HepG2 (cell line): ENCODE results near the gene RASGRP4. TPM values are rescaled to one million over a fixed set of nuclear protein-coding genes. Genes with fewer than 3 reads are reported as not detected.
A peak's percentile ranks its signal among the peaks of the same experiment; 100 is the strongest.

Experiments
- ATAC-seq: fragments of 200-7000 bp; cut with Tn5 transposase; 3 replicates; pipeline ENCODE4 v1.9.1; 2020; ENCODE audit warnings: mild to moderate bottlenecking, moderate library complexity
- BruUV-seq: library from RNA; stranded (reverse); fragments of 400-500 nt; replicated peaks from 2 replicates; lab custom pipeline; 2021; lab: Mats Ljungman, UMichigan
- CTCF ChIA-PET: fragments of 300-600 bp; formaldehyde crosslinking; extraction: SDS; loops from one replicate; lab custom pipeline; 2021; ENCODE audit warnings: low total read pairs, inconsistent platforms, low intra/inter-chr PET ratio; lab: Yijun Ruan, JAX
- POLR2A ChIA-PET: fragments of 350-600 bp; sonication (Branson Sonifier 250); formaldehyde crosslinking; loops from one replicate; lab custom pipeline; 2020; ENCODE audit warnings: antibody characterized with exemption, inconsistent platforms; lab: Yijun Ruan, JAX
- DNase-seq: peaks from one replicate; pipeline ENCODE4 v3.0.0-alpha.2; 2015; ENCODE audit warnings: low spot score
- FAIRE-seq: peaks from 3 replicates; lab custom pipeline; 2011; peaks lifted over from hg19 to GRCh38; lab: Jason Lieb, UNC
- H2AFZ ChIP-seq: one replicate; pipeline ENCODE4 v1.6.1; 2011; ENCODE audit warnings: low read length, inconsistent platforms
- H3K27ac ChIP-seq: fragments of 300-600 bp; 3 replicates; pipeline ENCODE4 v1.8.0; 2011; ENCODE audit warnings: mixed run types, mild to moderate bottlenecking, mixed read lengths, low read length, inconsistent platforms; ENCODE audit not compliant: insufficient read depth; ENCODE audit errors: extremely low read length
- H3K27me3 ChIP-seq, 2 experiments: fragments of 200-600 bp in 1 of 2; 2 replicates in 1 of 2; 3 replicates in 1 of 2; pipeline versions ENCODE4 v1.6.0 to v1.8.0; 2011; ENCODE audit warnings: low read length in 2 of 2, mild to moderate bottlenecking in 2 of 2, moderate library complexity in 2 of 2, inconsistent platforms in 1 of 2; ENCODE audit not compliant: insufficient read depth in 2 of 2, control insufficient read depth in 1 of 2
- H3K36me3 ChIP-seq, 2 experiments: fragments of 200-600 bp in 1 of 2; replicated peaks in 1 of 2; 2 replicates in 1 of 2; 3 replicates in 1 of 2; pipeline versions ENCODE4 v1.5.1 to v1.8.0; 2011; ENCODE audit warnings: low read length in 2 of 2, inconsistent platforms in 1 of 2; ENCODE audit not compliant: insufficient read depth in 2 of 2, control insufficient read depth in 1 of 2
- H3K4me1 ChIP-seq: 2 replicates; pipeline ENCODE4 v1.5.1; 2012; ENCODE audit warnings: low read length, inconsistent platforms; ENCODE audit not compliant: insufficient read depth
- H3K4me2 ChIP-seq: 2 replicates; pipeline ENCODE4 v1.6.0; 2011; ENCODE audit warnings: low read depth, low read length, inconsistent platforms
- H3K4me3 ChIP-seq, 3 experiments: fragments of 200-600 bp in 1 of 3; sonication (generic), shearing (Covaris generic) in 1 of 3; replicated peaks in 1 of 3; 2 replicates each; pipeline ENCODE4 v1.5.1; 2011 to 2016; ENCODE audit warnings: low read length in 3 of 3, inconsistent platforms in 2 of 3, low read depth in 2 of 3, mild to moderate bottlenecking in 2 of 3, control low read depth in 1 of 3, mixed read lengths in 1 of 3; ENCODE audit not compliant: insufficient read depth in 1 of 3
- H3K79me2 ChIP-seq: one replicate; pipeline ENCODE4 v1.6.1; 2011; ENCODE audit warnings: low read length, inconsistent platforms; ENCODE audit not compliant: insufficient read depth
- H3K9ac ChIP-seq: 2 replicates; pipeline ENCODE4 v1.6.0; 2011; ENCODE audit warnings: mild to moderate bottlenecking, low read depth, low read length, inconsistent platforms; ENCODE audit not compliant: insufficient read depth
- H3K9me3 ChIP-seq: 2 replicates; pipeline ENCODE4 v1.5.1; 2012; ENCODE audit warnings: mild to moderate bottlenecking, low read length
- H4K20me1 ChIP-seq: 2 replicates; pipeline ENCODE4 v1.6.0; 2011; ENCODE audit warnings: inconsistent platforms, mild to moderate bottlenecking, low read length, moderate library complexity; ENCODE audit not compliant: insufficient read depth
- FOXC1 ChIP-seq: sonication (generic); formaldehyde crosslinking; IDR thresholded peaks from 2 replicates; pipeline ENCODE4 v1.8.0; 2022; ENCODE audit warnings: mild to moderate bottlenecking, missing genetic modification reagents, borderline replicate concordance
- HES4 ChIP-seq: sonication (generic); formaldehyde crosslinking; IDR thresholded peaks from 2 replicates; pipeline ENCODE4 v1.9.0; 2021; ENCODE audit warnings: mild to moderate bottlenecking, missing genetic modification reagents, borderline replicate concordance
- LCORL ChIP-seq, 2 experiments: fragments of 450-650 bp in 1 of 2; sonication (generic) in 1 of 2; formaldehyde crosslinking in 1 of 2; IDR thresholded peaks; 2 replicates each; pipeline versions ENCODE4 v1.5.0 to v1.6.1; 2017 to 2020; ENCODE audit warnings: antibody characterized with exemption in 1 of 2, missing genetic modification reagents in 1 of 2
- MBNL3 ChIP-seq: fragments of 250-450 bp; sonication (Bioruptor Pico); conservative IDR thresholded peaks from 2 replicates; pipeline ENCODE4 v1.8.0; 2022; ENCODE audit warnings: mild to moderate bottlenecking, inconsistent platforms
- NFIB ChIP-seq: sonication (generic); formaldehyde crosslinking; IDR thresholded peaks from 2 replicates; pipeline ENCODE4 v1.9.0; 2021; ENCODE audit warnings: missing genetic modification reagents, mild to moderate bottlenecking, borderline replicate concordance
- NR2F1 ChIP-seq, 2 experiments: fragments of 450-650 bp in 1 of 2; formaldehyde crosslinking in 1 of 2; IDR thresholded peaks; 2 replicates each; pipeline versions ENCODE4 v1.5.0 to v1.6.1; 2016 to 2020; ENCODE audit warnings: mild to moderate bottlenecking in 1 of 2, missing compliant biosample characterization in 1 of 2, missing genetic modification reagents in 1 of 2, moderate library complexity in 1 of 2
- NR2F6 ChIP-seq, 2 experiments: IDR thresholded peaks; 2 replicates each; pipeline ENCODE4 v1.6.1; 2016; ENCODE audit warnings: antibody characterized with exemption in 1 of 2, mild to moderate bottlenecking in 1 of 2
- SMAD9 ChIP-seq: sonication (generic); formaldehyde crosslinking; IDR thresholded peaks from 2 replicates; pipeline ENCODE4 v1.5.1; 2020; ENCODE audit warnings: mild to moderate bottlenecking, missing genetic modification reagents
- SNRNP70 ChIP-seq: fragments of 200-400 bp; formaldehyde crosslinking; IDR thresholded peaks from 2 replicates; pipeline ENCODE4 v1.6.1; 2017; ENCODE audit warnings: mild to moderate bottlenecking, low read depth, low read length, moderate library complexity
- THYN1 ChIP-seq: sonication (generic); formaldehyde crosslinking; IDR thresholded peaks from 2 replicates; pipeline ENCODE4 v1.8.1; 2023; ENCODE audit warnings: low read depth, mild to moderate bottlenecking, moderate library complexity, missing genetic modification reagents, borderline replicate concordance
- XRCC5 ChIP-seq: fragments of 200-400 bp; formaldehyde crosslinking; optimal IDR thresholded peaks from 2 replicates; pipeline ENCODE3; 2017; ENCODE audit warnings: mild to moderate bottlenecking, low read length
- ZKSCAN5 ChIP-seq: sonication (generic); formaldehyde crosslinking; IDR thresholded peaks from 2 replicates; pipeline ENCODE4 v1.5.1; 2020; ENCODE audit warnings: mild to moderate bottlenecking, missing genetic modification reagents
- ZNF713 ChIP-seq: sonication (generic); formaldehyde crosslinking; IDR thresholded peaks from 2 replicates; pipeline ENCODE4 v1.4.0; 2020; ENCODE audit warnings: mild to moderate bottlenecking, missing genetic modification reagents
- WGBS: methylation state at CpG from one replicate; pipeline ENCODE4 v1.1.6; 2017; ENCODE audit warnings: low lambda C conversion rate; 5-methylcytosine and 5-hydroxymethylcytosine counted together
- in situ Hi-C: cut with HindIII; loops from 2 replicates; pipeline ENCODE4 v1.10.0; 2017; ENCODE audit warnings: low pct_unique_long_range_greater_than_20kb; ENCODE audit not compliant: extremely low pct_ligation_motif_present
- intact Hi-C: fragments of 100-400 bp; cut with micrococcal nuclease; formaldehyde crosslinking; loops from one replicate; pipeline ENCODE4 v1.10.0; 2022; ENCODE audit not compliant: unreplicated experiment
- polyA plus RNA-seq, 8 experiments: library from polyadenylated mRNA; depleted of rRNA in 3 of 8; stranded (reverse) in 7 of 8; unstranded in 1 of 8; fragments of >200 nt; fragmentation: Illumina TruSeq in 4 of 8; extraction: Trizol in 4 of 8; gene quantifications; 2 replicates each; pipeline versions ENCODE4 v1.2.1 to v1.2.3, GENCODE V29; 2011 to 2016; ENCODE audit warnings: low read depth in 4 of 8, missing spikeins in 1 of 8, mixed read lengths in 1 of 8; ENCODE audit not compliant: insufficient read depth in 1 of 8
- total RNA-seq, 5 experiments: library from RNA; depleted of rRNA; stranded (reverse); fragments of >200 nt; fragmentation: Illumina TruSeq; extraction: Trizol; gene quantifications; 2 replicates each; pipeline ENCODE4 v1.2.3, GENCODE V29; 2016; ENCODE audit warnings: low read depth in 1 of 5
- TF ChIP-seq, protein P1 (sequence below): sonication (generic); formaldehyde crosslinking; conservative IDR thresholded peaks from 2 replicates; pipeline ENCODE4 v1.8.0; 2022; ENCODE audit warnings: low read depth, missing genetic modification reagents
- TF ChIP-seq, protein P2 (sequence below): sonication (generic); formaldehyde crosslinking; IDR thresholded peaks from 2 replicates; pipeline ENCODE4 v1.5.0; 2020; ENCODE audit warnings: missing genetic modification reagents
- TF ChIP-seq, protein P3 (sequence below): sonication (generic); formaldehyde crosslinking; IDR thresholded peaks from 2 replicates; pipeline ENCODE4 v1.4.0; 2020; ENCODE audit warnings: mild to moderate bottlenecking, missing genetic modification reagents

Gene RASGRP4
- total and polyA plus RNA-seq, 2 of the 13 experiments (the other 11 are each of a cell fraction or from before 2014, with no cell fraction given) = not detected

DNA sequence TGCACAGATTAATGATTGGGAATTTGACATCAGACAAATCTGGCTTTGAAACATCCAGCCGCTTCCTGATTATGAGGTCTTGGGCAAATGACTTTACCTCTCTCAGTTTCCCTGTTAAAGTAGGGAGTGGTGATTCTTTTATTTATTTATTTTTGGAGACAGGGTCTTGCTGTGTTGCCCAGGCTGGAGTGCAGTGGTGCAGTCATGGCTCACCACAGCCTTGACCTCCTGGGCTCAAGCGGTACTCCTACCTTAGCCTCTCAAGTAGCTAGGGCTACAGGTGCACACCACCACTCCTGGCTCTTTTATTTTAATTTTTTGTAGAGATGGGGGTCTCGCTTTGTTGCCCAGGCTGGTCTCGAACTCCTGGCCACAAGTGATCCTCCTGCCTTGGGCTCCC is 49.0 kb downstream of the RASGRP4 start:
- H4K20me1 ChIP-seq = peaks cover 6% of the 10 kb centered on the region; the same call in 1 of the 2 replicates
- H3K36me3 ChIP-seq = peaks cover 19 to 39% of the 10 kb centered on the region in 2 experiments
- intact Hi-C loops = no loop called here
- H3K79me2 ChIP-seq = peaks cover 22% of the 10 kb centered on the region
- TF ChIP-seq, protein P1, sequence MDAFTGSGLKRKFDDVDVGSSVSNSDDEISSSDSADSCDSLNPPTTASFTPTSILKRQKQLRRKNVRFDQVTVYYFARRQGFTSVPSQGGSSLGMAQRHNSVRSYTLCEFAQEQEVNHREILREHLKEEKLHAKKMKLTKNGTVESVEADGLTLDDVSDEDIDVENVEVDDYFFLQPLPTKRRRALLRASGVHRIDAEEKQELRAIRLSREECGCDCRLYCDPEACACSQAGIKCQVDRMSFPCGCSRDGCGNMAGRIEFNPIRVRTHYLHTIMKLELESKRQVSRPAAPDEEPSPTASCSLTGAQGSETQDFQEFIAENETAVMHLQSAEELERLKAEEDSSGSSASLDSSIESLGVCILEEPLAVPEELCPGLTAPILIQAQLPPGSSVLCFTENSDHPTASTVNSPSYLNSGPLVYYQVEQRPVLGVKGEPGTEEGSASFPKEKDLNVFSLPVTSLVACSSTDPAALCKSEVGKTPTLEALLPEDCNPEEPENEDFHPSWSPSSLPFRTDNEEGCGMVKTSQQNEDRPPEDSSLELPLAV = no peak
- no peak for TF ChIP-seq FOXC1 (CRISPR knock-in tag)
- TF ChIP-seq SMAD9 (CRISPR knock-in tag) = no peak
- no peak for TF ChIP-seq NR2F6 (IDR thresholded peaks at IDR 0.05)
- TF ChIP-seq NR2F6 (CRISPR knock-in tag; IDR thresholded peaks at IDR 0.05) = no peak
- no peak for TF ChIP-seq ZKSCAN5 (CRISPR knock-in tag)
- H3K4me3 ChIP-seq = no peak overlapping the region
- no peak overlapping the region for H3K27ac ChIP-seq
- H2AFZ ChIP-seq = no peak overlapping the region
- ChIA-PET POLR2A (no interaction called here), CTCF (no interaction called here)
- DNase-seq (no peak), FAIRE-seq (no peak), ATAC-seq (no peak)
- H3K4me2 ChIP-seq = 0 out of 2 replicates have a peak overlapping the region, but pooled peaks have one; percentile 27
- in situ Hi-C loops = no loop called here
- 100% methylated on average over 4 of the region's 4 CpGs for WGBS
- H3K9me3 ChIP-seq = no peaks in the 10 kb centered on the region
- no peak overlapping the region for H3K9ac ChIP-seq
- no peaks in the 10 kb centered on the region; a peak in 1 of 5 replicates for H3K27me3 ChIP-seq
- H3K4me1 ChIP-seq = peaks cover 22% of the 10 kb centered on the region
- BruUV-seq = no TSS peak

DNA sequence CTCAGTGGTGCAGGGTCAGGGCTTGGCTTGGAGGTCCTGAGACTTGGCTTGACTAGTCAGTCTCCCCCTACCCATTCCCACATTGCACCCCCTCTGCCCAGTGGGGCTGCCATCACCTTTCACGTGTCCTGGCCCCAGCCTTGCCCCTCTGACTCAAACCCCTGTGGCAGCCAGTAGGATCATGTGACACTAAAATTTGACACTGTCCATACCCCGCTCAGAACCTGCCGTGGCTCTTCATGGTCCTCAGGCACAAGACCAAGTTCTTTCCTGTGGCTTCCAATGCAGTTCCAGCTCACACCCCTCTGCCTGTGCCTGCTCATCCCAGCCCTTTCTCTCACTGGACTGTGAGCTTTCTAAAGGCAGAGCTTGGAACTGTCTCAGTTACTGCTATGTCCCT is 49.4 kb downstream of the RASGRP4 start:
- Histone ChIP-seq H3K4me1 (peaks cover 22% of the 10 kb centered on the region), H3K9me3 (no peaks in the 10 kb centered on the region), H3K27me3 (no peaks in the 10 kb centered on the region; a peak in 1 of 5 replicates), H3K4me2 (peak overlapping the region; percentile 86), H4K20me1 (peaks cover 2% of the 10 kb centered on the region; the same call in 1 of the 2 replicates), H3K79me2 (peaks cover 22% of the 10 kb centered on the region), H2AFZ (no peak overlapping the region), H3K27ac (no peak overlapping the region), H3K9ac (no peak overlapping the region), H3K36me3 (peaks cover 15 to 34% of the 10 kb centered on the region in 2 experiments), H3K4me3 (0 out of 6 replicates have a peak overlapping the region, but pooled peaks of 1 of the 3 experiments have one; percentile 92)
- ChIA-PET CTCF (no interaction called here), POLR2A (interaction anchor here (1.1 to 3.3 kb wide), 2 partner anchors 11 to 26 kb away, joined by 5 to 30 read pairs; partner anchors contain the start of genes FAM98C and GGN)
- ATAC-seq (no peak), FAIRE-seq (no peak), DNase-seq (no peak)
- in situ Hi-C loops = no loop called here
- no TSS peak for BruUV-seq
- WGBS = 100% methylated on average over 3 of the region's 3 CpGs
- intact Hi-C loops = no loop called here
- TF ChIP-seq XRCC5 = no peak
- TF ChIP-seq NR2F1 (CRISPR knock-in tag; IDR thresholded peaks at IDR 0.05) = no peak
- TF ChIP-seq MBNL3 = no peak
- no peak for TF ChIP-seq ZNF713 (CRISPR knock-in tag)
- no peak for TF ChIP-seq NFIB (CRISPR knock-in tag)
- TF ChIP-seq HES4 (CRISPR knock-in tag) = no peak
- TF ChIP-seq, protein P2, sequence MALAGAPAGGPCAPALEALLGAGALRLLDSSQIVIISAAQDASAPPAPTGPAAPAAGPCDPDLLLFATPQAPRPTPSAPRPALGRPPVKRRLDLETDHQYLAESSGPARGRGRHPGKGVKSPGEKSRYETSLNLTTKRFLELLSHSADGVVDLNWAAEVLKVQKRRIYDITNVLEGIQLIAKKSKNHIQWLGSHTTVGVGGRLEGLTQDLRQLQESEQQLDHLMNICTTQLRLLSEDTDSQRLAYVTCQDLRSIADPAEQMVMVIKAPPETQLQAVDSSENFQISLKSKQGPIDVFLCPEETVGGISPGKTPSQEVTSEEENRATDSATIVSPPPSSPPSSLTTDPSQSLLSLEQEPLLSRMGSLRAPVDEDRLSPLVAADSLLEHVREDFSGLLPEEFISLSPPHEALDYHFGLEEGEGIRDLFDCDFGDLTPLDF = no peak
- TF ChIP-seq SNRNP70 = no peak
- TF ChIP-seq THYN1 = no peak
- TF ChIP-seq LCORL (IDR thresholded peaks at IDR 0.05) = no peak
- TF ChIP-seq LCORL (CRISPR knock-in tag; IDR thresholded peaks at IDR 0.05) = no peak
- TF ChIP-seq, protein P3, sequence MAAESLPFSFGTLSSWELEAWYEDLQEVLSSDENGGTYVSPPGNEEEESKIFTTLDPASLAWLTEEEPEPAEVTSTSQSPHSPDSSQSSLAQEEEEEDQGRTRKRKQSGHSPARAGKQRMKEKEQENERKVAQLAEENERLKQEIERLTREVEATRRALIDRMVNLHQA = no peak
